Neural cell (in vitro differentiated cells): ENCODE results near the gene PPL. TPM values are rescaled to one million over a fixed set of nuclear protein-coding genes. Genes with fewer than 3 reads are reported as not detected.

ENCODE experiments used
- H2AFZ ChIP-seq: fragments of 200-600, 300-800 bp; sonication (generic), shearing (Covaris generic); 2 replicates; pipeline ENCODE4 v1.6.0; 2014; ENCODE audit warnings: low read depth, mild to moderate bottlenecking, antibody characterized with exemption, low read length, moderate library complexity
- H3F3A ChIP-seq: fragments of 200-600 bp; shearing (Covaris generic); 2 replicates; pipeline ENCODE4 v1.6.1; 2016; ENCODE audit warnings: mild to moderate bottlenecking, moderate library complexity, mixed read lengths, antibody characterized with exemption, low read length; ENCODE audit not compliant: insufficient read depth, poor library complexity, severe bottlenecking
- H3K27ac ChIP-seq: fragments of 200-600, 300-800 bp; sonication (generic), shearing (Covaris generic); 2 replicates; pipeline ENCODE4 v1.5.1; 2014; ENCODE audit warnings: mild to moderate bottlenecking, low read length, moderate library complexity
- H3K27me3 ChIP-seq: fragments of 300-800, 200-600 bp; sonication (generic), shearing (Covaris generic); 2 replicates; pipeline ENCODE4 v1.6.0; 2014; ENCODE audit warnings: mild to moderate bottlenecking, low read depth, low read length, moderate library complexity; ENCODE audit not compliant: insufficient read depth
- H3K36me3 ChIP-seq: fragments of 300-800, 200-600 bp; sonication (generic), shearing (Covaris generic); 2 replicates; pipeline ENCODE4 v1.5.1; 2014; ENCODE audit warnings: mild to moderate bottlenecking, antibody characterized with exemption, low read length, moderate library complexity; ENCODE audit not compliant: insufficient read depth
- H3K4me2 ChIP-seq: fragments of 300-800, 200-600 bp; sonication (generic), shearing (Covaris generic); 2 replicates; pipeline ENCODE4 v1.6.0; 2014; ENCODE audit warnings: mild to moderate bottlenecking, low read length
- H3K4me3 ChIP-seq: fragments of 300-800, 200-600 bp; sonication (generic), shearing (Covaris generic); 2 replicates; pipeline ENCODE4 v1.5.1; 2014; ENCODE audit warnings: mild to moderate bottlenecking, low read length, moderate library complexity
- H3K79me2 ChIP-seq: fragments of 200-600 bp; shearing (Covaris generic); replicated peaks from 2 replicates; pipeline ENCODE4 v1.6.0; 2014; ENCODE audit warnings: mild to moderate bottlenecking, low read length, moderate library complexity; ENCODE audit not compliant: insufficient read depth
- H3K9ac ChIP-seq: fragments of 300-800, 200-600 bp; sonication (generic), shearing (Covaris generic); 2 replicates; pipeline ENCODE4 v1.6.1; 2016; ENCODE audit warnings: mild to moderate bottlenecking, low read length, mixed read lengths
- H3K9me2 ChIP-seq: fragments of 200-600 bp; shearing (Covaris generic); 2 replicates; pipeline ENCODE4 v1.6.1; 2016; ENCODE audit warnings: mild to moderate bottlenecking, low read length, mixed read lengths; ENCODE audit not compliant: insufficient read depth
- H3K9me3 ChIP-seq: fragments of 200-600, 300-800 bp; sonication (generic), shearing (Covaris generic); 2 replicates; pipeline ENCODE4 v1.6.1; 2016; ENCODE audit warnings: mild to moderate bottlenecking, mixed run types, low read length, moderate library complexity, mixed read lengths
- H4K20me1 ChIP-seq: fragments of 200-600 bp; shearing (Covaris generic); 2 replicates; pipeline ENCODE4 v1.6.1; 2016; ENCODE audit warnings: mild to moderate bottlenecking, mixed run types; ENCODE audit not compliant: insufficient read depth
- CTCF ChIP-seq: fragments of 450-650 bp; IDR thresholded peaks from 2 replicates; pipeline ENCODE4 v1.5.1; 2014; ENCODE audit warnings: antibody characterized with exemption, mild to moderate bottlenecking, moderate library complexity; ENCODE audit not compliant: poor library complexity, severe bottlenecking
- EP300 ChIP-seq: fragments of 450-650 bp; conservative IDR thresholded peaks from 2 replicates; pipeline ENCODE4 v1.6.1; 2014; ENCODE audit warnings: antibody characterized with exemption, mild to moderate bottlenecking, moderate library complexity; ENCODE audit not compliant: poor library complexity, severe bottlenecking
- EZH2 ChIP-seq: fragments of 200-600, 300-800 bp; shearing (Covaris generic), sonication (generic); IDR thresholded peaks from 2 replicates; pipeline ENCODE4 v1.6.1; 2014; ENCODE audit warnings: antibody characterized with exemption, low read length, borderline replicate concordance, mild to moderate bottlenecking; ENCODE audit not compliant: insufficient read depth, poor library complexity, severe bottlenecking
- MXI1 ChIP-seq: fragments of 450-650 bp; conservative IDR thresholded peaks from 2 replicates; pipeline ENCODE4 v1.6.1; 2014; ENCODE audit warnings: antibody characterized with exemption, mild to moderate bottlenecking; ENCODE audit not compliant: poor library complexity, severe bottlenecking
- POLR2AphosphoS5 ChIP-seq: IDR thresholded peaks from 2 replicates; pipeline ENCODE4 v1.6.1; 2012
- RAD21 ChIP-seq: fragments of 450-650 bp; conservative IDR thresholded peaks from 2 replicates; pipeline ENCODE4 v1.6.1; 2014; ENCODE audit warnings: antibody characterized with exemption, mild to moderate bottlenecking, moderate library complexity
- REST ChIP-seq: IDR thresholded peaks from 2 replicates; pipeline ENCODE4 v1.6.1; 2012; ENCODE audit warnings: borderline replicate concordance
- SMC3 ChIP-seq: fragments of 450-650 bp; conservative IDR thresholded peaks from 2 replicates; pipeline ENCODE4 v1.6.1; 2014; ENCODE audit warnings: antibody characterized with exemption, mild to moderate bottlenecking, moderate library complexity; ENCODE audit not compliant: poor library complexity
- TAF1 ChIP-seq: IDR thresholded peaks from 2 replicates; pipeline ENCODE4 v1.6.1; 2012; ENCODE audit warnings: low read depth
- polyA plus RNA-seq: library from polyadenylated mRNA; depleted of rRNA; stranded (reverse); fragments of >200 nt; gene quantifications from 2 replicates; pipeline ENCODE4 v1.2.3, GENCODE V29; 2014

The PPL gene
- polyA plus RNA-seq, 1 donor from 2014 or later: 0.81 TPM

DNA sequence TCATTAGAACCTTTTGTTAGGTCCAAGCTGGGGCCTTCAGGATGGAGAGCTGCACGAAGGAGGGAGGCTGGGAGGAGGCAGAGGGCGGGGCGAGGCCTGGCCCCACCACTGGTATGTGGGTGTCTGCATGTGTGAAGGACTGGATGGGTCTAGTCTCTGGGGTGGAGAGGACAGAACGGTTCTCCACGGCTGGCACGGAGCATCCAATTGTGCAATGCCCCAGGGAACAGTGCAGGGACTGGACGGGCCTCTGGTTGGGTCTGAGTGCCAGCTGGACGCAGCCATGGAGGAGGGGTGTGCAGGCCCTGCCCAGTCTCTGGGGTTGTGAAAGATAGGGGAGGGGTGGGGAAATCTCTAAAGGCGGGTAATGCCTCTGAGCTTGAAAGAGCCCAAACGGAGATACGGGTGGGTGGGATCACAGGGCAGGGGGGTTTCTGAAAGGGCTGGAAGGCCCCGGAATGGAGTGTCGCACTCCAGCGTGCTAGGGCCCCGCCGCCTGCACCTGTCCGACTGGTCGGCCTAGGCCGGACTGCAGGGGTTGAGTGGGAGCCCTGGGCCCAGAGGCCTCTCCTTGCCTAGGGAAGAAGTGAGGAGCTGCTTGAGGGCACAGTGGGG, 1.6 kb downstream of the PPL start:
- Histone ChIP-seq H3F3A (no peaks in the 10 kb centered on the region), H3K4me2 (no peak overlapping the region), H3K9me3 (no peaks in the 10 kb centered on the region), H3K27ac (no peak overlapping the region), H3K4me3 (no peak overlapping the region), H2AFZ (no peak overlapping the region), H3K36me3 (no peaks in the 10 kb centered on the region), H3K9ac (no peak overlapping the region), H4K20me1 (no peaks in the 10 kb centered on the region), H3K27me3 (peaks cover 42% of the 10 kb centered on the region), H3K9me2 (no peaks in the 10 kb centered on the region), H3K79me2 (no peaks in the 10 kb centered on the region)
- TF ChIP-seq EZH2 (no peak), RAD21 (no peak), REST (no peak), EP300 (no peak), SMC3 (no peak), POLR2AphosphoS5 (no peak), MXI1 (no peak), TAF1 (no peak), CTCF (no peak)

- Histone ChIP-seq H3K27me3 (peaks cover 42% of the 10 kb centered on the region), H3K9me3 (no peaks in the 10 kb centered on the region), H2AFZ (no peak overlapping the region), H4K20me1 (no peaks in the 10 kb centered on the region), H3K27ac (no peak overlapping the region), H3K9ac (no peak overlapping the region), H3K4me2 (no peak overlapping the region), H3K9me2 (no peaks in the 10 kb centered on the region), H3K4me3 (no peak overlapping the region), H3F3A (no peaks in the 10 kb centered on the region), H3K36me3 (no peaks in the 10 kb centered on the region), H3K79me2 (no peaks in the 10 kb centered on the region)
- TF ChIP-seq SMC3 (no peak), REST (no peak), EP300 (no peak), CTCF (no peak), TAF1 (no peak), MXI1 (no peak), POLR2AphosphoS5 (no peak), RAD21 (no peak), EZH2 (no peak)
Observed at GRCh38 chr16:4934591-4934990, 2.4 kb downstream of the PPL start.
